OCI-LY7 (cell line): ENCODE data around the gene FANCE. TPM values are rescaled to one million over a fixed set of nuclear protein-coding genes. Genes with fewer than 3 reads are reported as not detected.
A peak's percentile ranks its signal among the peaks of the same experiment; 100 is the strongest.

ENCODE experiments used
- BruUV-seq: library from RNA; stranded (reverse); fragments of 400-500 nt; replicated peaks from 2 replicates; lab custom pipeline; 2021; lab: Mats Ljungman, UMichigan
- CTCF ChIA-PET: fragments of 300-600 bp; sonication (Branson Sonifier 250); formaldehyde crosslinking; loops from one replicate; lab custom pipeline; 2022; ENCODE audit warnings: antibody characterized with exemption; ENCODE audit not compliant: unreplicated experiment; lab: Charles Lee
- POLR2A ChIA-PET: fragments of 300-600 bp; sonication (Branson Sonifier 250); formaldehyde crosslinking; loops from one replicate; lab custom pipeline; 2022; ENCODE audit warnings: antibody characterized with exemption; lab: Charles Lee
- DNase-seq: peaks from one replicate; pipeline ENCODE4 v3.0.0-alpha.2; 2015; ENCODE audit warnings: low spot score
- H2AFZ ChIP-seq: fragments of 200-600 bp; sonication (generic), shearing (Covaris generic); 2 replicates; pipeline ENCODE4 v1.6.1; 2014; ENCODE audit warnings: mild to moderate bottlenecking, antibody characterized with exemption, low read length, moderate library complexity
- H3K27ac ChIP-seq: fragments of 200-600 bp; sonication (generic); 2 replicates; pipeline ENCODE4 v1.5.1; 2014; ENCODE audit warnings: mixed run types, low read depth, mild to moderate bottlenecking, moderate library complexity, low read length, inconsistent platforms; ENCODE audit not compliant: poor library complexity, severe bottlenecking
- H3K36me3 ChIP-seq: fragments of 200-600 bp; sonication (generic); 2 replicates; pipeline ENCODE4 v1.6.1; 2014; ENCODE audit warnings: mild to moderate bottlenecking, antibody characterized with exemption, low read length, moderate library complexity, mixed read lengths; ENCODE audit not compliant: insufficient read depth
- H3K4me1 ChIP-seq: fragments of 200-600 bp; sonication (generic); 2 replicates; pipeline ENCODE4 v1.5.1; 2014; ENCODE audit warnings: mild to moderate bottlenecking, low read length; ENCODE audit not compliant: insufficient read depth, poor library complexity, severe bottlenecking
- H3K4me2 ChIP-seq: fragments of 200-600 bp; sonication (generic); 2 replicates; pipeline ENCODE4 v1.6.1; 2014; ENCODE audit warnings: mild to moderate bottlenecking, low read length
- H3K4me3 ChIP-seq: fragments of 200-600 bp; sonication (generic); 2 replicates; pipeline ENCODE4 v1.5.1; 2014; ENCODE audit warnings: mild to moderate bottlenecking, low read depth, low read length; ENCODE audit not compliant: poor library complexity, severe bottlenecking
- H3K79me2 ChIP-seq: fragments of 200-600 bp; sonication (generic); 2 replicates; pipeline ENCODE4 v1.6.1; 2016; ENCODE audit warnings: low read depth, mild to moderate bottlenecking, low read length, moderate library complexity, mixed read lengths; ENCODE audit not compliant: insufficient read depth
- H3K9me2 ChIP-seq: fragments of 200-600 bp; sonication (generic); 2 replicates; pipeline ENCODE4 v1.6.1; 2016; ENCODE audit warnings: mild to moderate bottlenecking, low read length, mixed read lengths; ENCODE audit not compliant: insufficient read depth
- H3K9me3 ChIP-seq: fragments of 200-600 bp; sonication (generic); 2 replicates; pipeline ENCODE4 v1.6.1; 2014; ENCODE audit warnings: mild to moderate bottlenecking, mixed run types, low read length, mixed read lengths
- H4K20me1 ChIP-seq: fragments of 200-600 bp; sonication (generic); 2 replicates; pipeline ENCODE4 v1.6.1; 2014; ENCODE audit warnings: mild to moderate bottlenecking, antibody characterized with exemption, low read length, moderate library complexity, mixed read lengths; ENCODE audit not compliant: insufficient read depth
- CTCF ChIP-seq: fragments of 200-600 bp; sonication (generic); conservative IDR thresholded peaks from 2 replicates; pipeline ENCODE4 v1.5.1; 2014; ENCODE audit warnings: mild to moderate bottlenecking, antibody characterized with exemption, low read length, moderate library complexity, mixed read lengths
- EZH2phosphoT487 ChIP-seq: fragments of 200-600 bp; sonication (generic); IDR thresholded peaks from 2 replicates; pipeline ENCODE4 v1.6.1; 2018; ENCODE audit warnings: low read depth, borderline replicate concordance, mild to moderate bottlenecking, mixed run types, antibody characterized with exemption, low read length, moderate library complexity, mixed read lengths
- intact Hi-C: fragments of 100-400 bp; cut with micrococcal nuclease; formaldehyde crosslinking; loops from one replicate; pipeline ENCODE4 v1.10.0; 2022; ENCODE audit not compliant: unreplicated experiment
- total RNA-seq, 2 experiments: library from RNA; depleted of rRNA in 1 of 2; stranded (reverse); fragments of >200 nt in 1 of 2; shearing (Covaris generic) in 1 of 2; gene quantifications; 2 replicates each; pipeline ENCODE4 v1.2.3, GENCODE V29; 2014 to 2022

Gene FANCE
- total RNA-seq, 2 experiments from 2014 or later: 14.4 to 17.4 TPM

DNA sequence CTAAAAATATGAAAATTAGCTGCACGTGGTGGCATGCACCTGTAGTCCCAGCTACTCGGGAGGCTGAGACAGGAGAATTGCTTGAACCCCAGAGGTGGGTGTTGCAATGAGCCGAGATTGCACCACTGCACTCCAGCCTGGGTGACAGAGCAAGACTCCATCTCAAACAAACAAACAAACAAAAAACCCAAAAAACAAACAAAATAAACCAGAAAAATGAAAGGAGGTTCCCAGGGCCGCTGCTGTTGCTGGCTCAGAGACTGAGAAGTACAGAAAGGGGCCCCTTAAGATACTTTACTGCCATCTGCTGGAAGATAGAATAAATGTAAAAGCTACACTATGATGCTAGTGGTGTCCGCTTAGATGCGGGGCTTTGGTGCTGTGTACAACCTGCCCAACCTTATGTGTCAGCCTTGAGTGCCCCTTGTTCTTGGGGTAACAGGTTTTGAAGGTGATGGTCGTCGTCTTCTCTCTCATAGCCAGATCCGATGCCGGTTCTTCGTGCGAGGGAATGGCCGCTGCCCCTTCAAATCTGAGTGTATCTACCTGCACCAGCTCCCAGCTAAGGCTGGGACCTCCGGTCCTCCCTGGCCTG is 2.8 kb upstream of the FANCE start:
- H3K4me3 ChIP-seq: no peak overlapping the region
- no TSS peak for BruUV-seq
- intact Hi-C loops: loop anchor here (1.0 kb wide), 2 partner anchors 107 to 152 kb away; partner anchors contain the start of genes DEF6 and PPARD
- TF ChIP-seq EZH2phosphoT487 (no peak), CTCF (peak; percentile 84)
- peaks cover 12% of the 10 kb centered on the region; the same call in 1 of the 2 replicates for H3K79me2 ChIP-seq
- H3K36me3 ChIP-seq: no peaks in the 10 kb centered on the region
- peaks cover 9% of the 10 kb centered on the region; the same call in 1 of the 2 replicates for H4K20me1 ChIP-seq
- no peak overlapping the region for H3K4me2 ChIP-seq
- no peaks in the 10 kb centered on the region for H3K9me2 ChIP-seq
- H3K27ac ChIP-seq: no peak overlapping the region
- H2AFZ ChIP-seq: no peak overlapping the region
- H3K4me1 ChIP-seq: peaks cover 27% of the 10 kb centered on the region
- POLR2A ChIA-PET: interaction anchor here (1.0 kb wide), 1 partner anchor 22 kb away, joined by 3 read pairs; no protein-coding TSS in a partner anchor
- CTCF ChIA-PET: interaction anchor here (0.8 kb wide), 1 partner anchor 107 kb away, joined by 3 read pairs; the partner anchor contains the start of gene PPARD
- DNase-seq: peak; percentile 87
- no peaks in the 10 kb centered on the region for H3K9me3 ChIP-seq

GRCh38 chr6:35451354-35452182 is 570 bp upstream of the FANCE start:
- Histone ChIP-seq H3K4me2 (peak overlapping the region; percentile 87), H2AFZ (peak overlapping the region; percentile 97)

More at GRCh38 chr6:35451354-35452182, 570 bp upstream of the FANCE start:
- Histone ChIP-seq H4K20me1 (peaks cover 9% of the 10 kb centered on the region; the same call in 1 of the 2 replicates), H3K4me1 (peaks cover 30% of the 10 kb centered on the region), H3K4me3 (peak overlapping the region; percentile 85), H3K9me3 (no peaks in the 10 kb centered on the region), H3K27ac (peak overlapping the region; percentile 10), H3K79me2 (peaks cover 12% of the 10 kb centered on the region; the same call in 1 of the 2 replicates), H3K36me3 (peaks cover 18% of the 10 kb centered on the region; the same call in 1 of the 2 replicates), H3K9me2 (no peaks in the 10 kb centered on the region)
- no peak for TF ChIP-seq CTCF
- TF ChIP-seq EZH2phosphoT487: no peak
- CTCF ChIA-PET: interaction anchor here (0.9 kb wide), 1 partner anchor 110 kb away, joined by 3 read pairs; no protein-coding TSS in a partner anchor
- no TSS peak for BruUV-seq
- intact Hi-C loops: loop anchor here (10.0 kb wide), 1 partner anchor 967 kb away; no protein-coding TSS in a partner anchor
- POLR2A ChIA-PET: interaction anchor here (0.6 to 2.5 kb wide), 7 partner anchors 11 to 334 kb away, joined by 3 to 11 read pairs (median 4); partner anchors contain the start of gene RPL10A
- no peak for DNase-seq
